ENCODE measurements around the gene COG5. TPM values are rescaled to one million over a fixed set of nuclear protein-coding genes. Genes with fewer than 3 reads are reported as not detected.

Gene COG5
- total RNA-seq, 1 donor from 2014 or later: 26.8 TPM

GRCh38 chr7:107187774-107188173 is 375.9 kb downstream of the COG5 start:
- H3K27ac Mint-ChIP-seq (ENCODE audit: unreplicated experiment): no peak overlapping the region
- H3K9me3 Mint-ChIP-seq: no peaks in the 10 kb centered on the region
- no peaks in the 10 kb centered on the region for H3K27me3 Mint-ChIP-seq (ENCODE audit: low read depth)
- H3K36me3 Mint-ChIP-seq (ENCODE audit: low read depth): peaks cover 14% of the 10 kb centered on the region
- DNase-seq (ENCODE audit: low read depth, low spot score): no peak
- H3K4me1 Mint-ChIP-seq: no peaks in the 10 kb centered on the region
- no peak overlapping the region for H3K4me3 Mint-ChIP-seq
- TF ChIP-seq, protein P1, sequence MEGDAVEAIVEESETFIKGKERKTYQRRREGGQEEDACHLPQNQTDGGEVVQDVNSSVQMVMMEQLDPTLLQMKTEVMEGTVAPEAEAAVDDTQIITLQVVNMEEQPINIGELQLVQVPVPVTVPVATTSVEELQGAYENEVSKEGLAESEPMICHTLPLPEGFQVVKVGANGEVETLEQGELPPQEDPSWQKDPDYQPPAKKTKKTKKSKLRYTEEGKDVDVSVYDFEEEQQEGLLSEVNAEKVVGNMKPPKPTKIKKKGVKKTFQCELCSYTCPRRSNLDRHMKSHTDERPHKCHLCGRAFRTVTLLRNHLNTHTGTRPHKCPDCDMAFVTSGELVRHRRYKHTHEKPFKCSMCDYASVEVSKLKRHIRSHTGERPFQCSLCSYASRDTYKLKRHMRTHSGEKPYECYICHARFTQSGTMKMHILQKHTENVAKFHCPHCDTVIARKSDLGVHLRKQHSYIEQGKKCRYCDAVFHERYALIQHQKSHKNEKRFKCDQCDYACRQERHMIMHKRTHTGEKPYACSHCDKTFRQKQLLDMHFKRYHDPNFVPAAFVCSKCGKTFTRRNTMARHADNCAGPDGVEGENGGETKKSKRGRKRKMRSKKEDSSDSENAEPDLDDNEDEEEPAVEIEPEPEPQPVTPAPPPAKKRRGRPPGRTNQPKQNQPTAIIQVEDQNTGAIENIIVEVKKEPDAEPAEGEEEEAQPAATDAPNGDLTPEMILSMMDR (conservative IDR thresholded peaks at IDR 0.05): no peak

DNA sequence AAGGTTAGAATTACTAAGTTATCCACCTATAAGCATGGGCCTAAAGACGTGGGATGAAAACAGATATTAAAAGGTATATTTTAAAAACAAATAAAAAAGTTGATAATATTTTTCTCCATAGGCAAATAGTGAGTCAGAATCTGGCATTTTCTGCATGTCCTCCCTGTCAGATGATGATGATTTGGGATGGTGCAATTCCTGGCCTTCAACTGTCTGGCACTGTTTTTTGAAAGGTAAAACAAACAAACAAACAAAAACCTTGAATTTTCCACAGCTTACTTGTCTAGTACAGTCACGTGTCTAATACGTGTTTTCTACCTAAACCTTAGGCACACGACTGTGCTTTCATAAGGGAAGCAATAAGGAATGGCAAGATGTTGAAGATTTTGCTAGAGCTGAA is 377.5 kb downstream of the COG5 start:
- Mint-ChIP-seq H3K9me3 (no peaks in the 10 kb centered on the region), H3K4me3 (no peak overlapping the region), H3K27ac (ENCODE audit: unreplicated experiment) (no peak overlapping the region), H3K4me1 (no peaks in the 10 kb centered on the region), H3K36me3 (ENCODE audit: low read depth) (peaks cover 14% of the 10 kb centered on the region), H3K27me3 (ENCODE audit: low read depth) (no peaks in the 10 kb centered on the region)
- DNase-seq (ENCODE audit: low read depth, low spot score): no peak
- TF ChIP-seq, protein P1 (conservative IDR thresholded peaks at IDR 0.05): no peak

- no peaks in the 10 kb centered on the region for H3K9me3 Mint-ChIP-seq
- no peaks in the 10 kb centered on the region for H3K27me3 Mint-ChIP-seq (ENCODE audit: low read depth)
- no peak for DNase-seq (ENCODE audit: low read depth, low spot score)
- H3K36me3 Mint-ChIP-seq (ENCODE audit: low read depth): peaks cover 18% of the 10 kb centered on the region
- no peak overlapping the region for H3K4me3 Mint-ChIP-seq
- H3K27ac Mint-ChIP-seq (ENCODE audit: unreplicated experiment): no peak overlapping the region
- no peaks in the 10 kb centered on the region for H3K4me1 Mint-ChIP-seq
- TF ChIP-seq, protein P1 (conservative IDR thresholded peaks at IDR 0.05): no peak
Measured at GRCh38 chr7:107185716-107186115, 378.0 kb downstream of the COG5 start.

- no peak overlapping the region for H3K27ac Mint-ChIP-seq (ENCODE audit: unreplicated experiment)
- TF ChIP-seq, protein P1 (conservative IDR thresholded peaks at IDR 0.05): no peak
Measured at GRCh38 chr7:107181172-107181571, 382.5 kb downstream of the COG5 start.

GRCh38 chr7:107180378-107180777 is 383.3 kb downstream of the COG5 start:
- H3K4me1 Mint-ChIP-seq: no peaks in the 10 kb centered on the region
- no peak overlapping the region for H3K4me3 Mint-ChIP-seq
- TF ChIP-seq, protein P1 (conservative IDR thresholded peaks at IDR 0.05): no peak
- DNase-seq (ENCODE audit: low read depth, low spot score): no peak
- no peak overlapping the region for H3K27ac Mint-ChIP-seq (ENCODE audit: unreplicated experiment)
- H3K9me3 Mint-ChIP-seq: no peaks in the 10 kb centered on the region
- peaks cover 10% of the 10 kb centered on the region for H3K36me3 Mint-ChIP-seq (ENCODE audit: low read depth)
- H3K27me3 Mint-ChIP-seq (ENCODE audit: low read depth): no peaks in the 10 kb centered on the region

More at GRCh38 chr7:107181172-107181571, 382.5 kb downstream of the COG5 start:
- Mint-ChIP-seq H3K27me3 (ENCODE audit: low read depth) (no peaks in the 10 kb centered on the region), H3K4me3 (no peak overlapping the region), H3K9me3 (no peaks in the 10 kb centered on the region), H3K36me3 (ENCODE audit: low read depth) (peaks cover 10% of the 10 kb centered on the region), H3K4me1 (no peaks in the 10 kb centered on the region)
- DNase-seq (ENCODE audit: low read depth, low spot score): no peak

Data from neural crest cell (in vitro differentiated cells).